Measurements from ENCODE around the gene L1CAM.

DNA sequence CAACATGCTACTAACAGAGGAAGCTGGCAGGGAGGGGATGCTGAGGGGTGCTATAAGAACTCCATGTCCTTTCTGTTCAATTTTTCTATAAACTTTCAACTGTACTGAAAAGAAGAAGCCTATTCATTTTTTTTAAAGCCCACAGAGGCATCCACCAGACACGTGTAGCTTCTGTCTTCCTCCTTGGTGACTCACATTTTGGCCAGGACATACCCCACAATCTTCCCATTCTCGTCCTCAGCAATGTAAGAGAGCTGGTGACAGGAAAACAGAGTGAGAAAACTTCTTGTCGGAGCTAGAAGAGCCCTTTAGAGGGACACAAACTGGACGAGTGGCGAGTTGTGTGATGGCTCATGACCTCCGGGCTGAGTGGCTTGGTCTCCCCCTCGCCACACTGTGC lies 47.8 kb upstream of the L1CAM start:
- TF ChIP-seq, protein P1, sequence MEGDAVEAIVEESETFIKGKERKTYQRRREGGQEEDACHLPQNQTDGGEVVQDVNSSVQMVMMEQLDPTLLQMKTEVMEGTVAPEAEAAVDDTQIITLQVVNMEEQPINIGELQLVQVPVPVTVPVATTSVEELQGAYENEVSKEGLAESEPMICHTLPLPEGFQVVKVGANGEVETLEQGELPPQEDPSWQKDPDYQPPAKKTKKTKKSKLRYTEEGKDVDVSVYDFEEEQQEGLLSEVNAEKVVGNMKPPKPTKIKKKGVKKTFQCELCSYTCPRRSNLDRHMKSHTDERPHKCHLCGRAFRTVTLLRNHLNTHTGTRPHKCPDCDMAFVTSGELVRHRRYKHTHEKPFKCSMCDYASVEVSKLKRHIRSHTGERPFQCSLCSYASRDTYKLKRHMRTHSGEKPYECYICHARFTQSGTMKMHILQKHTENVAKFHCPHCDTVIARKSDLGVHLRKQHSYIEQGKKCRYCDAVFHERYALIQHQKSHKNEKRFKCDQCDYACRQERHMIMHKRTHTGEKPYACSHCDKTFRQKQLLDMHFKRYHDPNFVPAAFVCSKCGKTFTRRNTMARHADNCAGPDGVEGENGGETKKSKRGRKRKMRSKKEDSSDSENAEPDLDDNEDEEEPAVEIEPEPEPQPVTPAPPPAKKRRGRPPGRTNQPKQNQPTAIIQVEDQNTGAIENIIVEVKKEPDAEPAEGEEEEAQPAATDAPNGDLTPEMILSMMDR (conservative IDR thresholded peaks at IDR 0.05; ENCODE audit: low read depth, low read length) = no peak
- no peak for TF ChIP-seq EZH2 (IDR thresholded peaks at IDR 0.05; ENCODE audit: borderline replicate concordance, low read depth, low read length, poor library complexity, severe bottlenecking)

All from A673 (cell line).